Body of pancreas (tissue), 4 donors: ENCODE measurements around the gene TAS2R60. TPM values are rescaled to one million over a fixed set of nuclear protein-coding genes. Genes with fewer than 3 reads are reported as not detected.
A peak's percentile ranks its signal among the peaks of the same experiment; 100 is the strongest.

ENCODE experiments used
- ATAC-seq: fragments of 150-250 bp; one replicate; pipeline ENCODE4 v1.9.1; 2016
- DNase-seq, 4 donors: peaks; one replicate each; pipeline ENCODE4 v3.0.0-alpha.2; 2019
- H3K27ac ChIP-seq, 4 donors: fragments of 200-600 bp; sonication (generic); 1 replicate in 3 of 4; 2 replicates in 1 of 4; pipeline versions ENCODE4 v1.5.1 to v1.6.1; 2016 to 2019; ENCODE audit warnings: mild to moderate bottlenecking in 1 of 4, mixed read lengths in 1 of 4, moderate library complexity in 1 of 4
- H3K27me3 ChIP-seq, 2 donors: fragments of 200-600 bp; sonication (generic); one replicate each; pipeline ENCODE4 v1.6.0; 2016; ENCODE audit warnings: mild to moderate bottlenecking in 1 of 2
- H3K36me3 ChIP-seq, 2 donors: fragments of 200-600 bp; sonication (generic); replicated peaks in 1 of 2; 2 replicates each; pipeline ENCODE4 v1.5.1; 2016; ENCODE audit warnings: low read depth in 2 of 2; ENCODE audit not compliant: insufficient read depth in 1 of 2
- H3K4me1 ChIP-seq: fragments of 200-600 bp; sonication (generic); one replicate; pipeline ENCODE4 v1.6.0; 2016
- H3K4me3 ChIP-seq, 2 donors: fragments of 200-600 bp; sonication (generic); 1 replicate in 1 of 2; 2 replicates in 1 of 2; pipeline ENCODE4 v1.5.1; 2016 to 2019
- H3K9me3 ChIP-seq, 3 donors: fragments of 200-600 bp; sonication (generic); 1 replicate in 2 of 3; 2 replicates in 1 of 3; pipeline ENCODE4 v1.5.1; 2016
- CTCF ChIP-seq, 7 experiments: fragments of 450-650 bp in 4 of 7; fragments of 200-600 bp in 3 of 7; sonication (generic) in 3 of 7; IDR thresholded peaks; one replicate each; pipeline ENCODE4 v1.5.1; 2016 to 2019; ENCODE audit warnings: antibody characterized with exemption in 7 of 7
- POLR2A ChIP-seq, 3 donors: fragments of 450-650 bp; IDR thresholded peaks; one replicate each; pipeline ENCODE4 v1.6.1; 2016; ENCODE audit warnings: antibody characterized with exemption in 3 of 3, mild to moderate bottlenecking in 2 of 3
- WGBS, 2 donors: methylation state at CpG; one replicate each; pipeline ENCODE4 v1.1.5; 2017; 5-methylcytosine and 5-hydroxymethylcytosine counted together
- intact Hi-C: fragments of 100-400 bp; cut with DNase I; formaldehyde crosslinking; loops from one replicate; pipeline ENCODE4 v1.15.1; 2023
- total RNA-seq, 2 donors: library from RNA; depleted of rRNA; stranded (reverse); fragments of >200 nt; gene quantifications; one replicate each; pipeline ENCODE4 v1.1.0, GENCODE V29; 2016

TAS2R60 gene
- total RNA-seq, 2 donors from 2014 or later, result not detected

- ATAC-seq (no peak), DNase-seq (peak in 1 of 4 donors; percentile 4)
- Histone ChIP-seq H3K4me3 (no peak overlapping the region), H3K4me1 (no peaks in the 10 kb centered on the region), H3K27me3 (no peaks in the 10 kb centered on the region), H3K9me3 (no peaks in the 10 kb centered on the region), H3K27ac (no peak overlapping the region), H3K36me3 (no peaks in the 10 kb centered on the region)
- WGBS, 2 donors, result 72 to 81% methylated on average over 3 of the region's 3 CpGs
- intact Hi-C loops, result no loop called here
- TF ChIP-seq POLR2A (IDR thresholded peaks at IDR 0.05) (no peak), CTCF (IDR thresholded peaks at IDR 0.05) (no peak)
Measured at GRCh38 chr7:143458263-143458662, 15.0 kb downstream of the TAS2R60 start.

- Histone ChIP-seq H3K4me1 (no peaks in the 10 kb centered on the region), H3K27me3 (no peaks in the 10 kb centered on the region), H3K4me3 (no peak overlapping the region), H3K36me3 (no peaks in the 10 kb centered on the region), H3K27ac (no peak overlapping the region), H3K9me3 (no peaks in the 10 kb centered on the region)
- ATAC-seq, result no peak
- DNase-seq, result no peak
- intact Hi-C loops, result no loop called here
- whole genome bisulfite sequencing, 2 donors, result 43 to 46% methylated on average over 3 of the region's 3 CpGs
- TF ChIP-seq CTCF (IDR thresholded peaks at IDR 0.05) (no peak), POLR2A (IDR thresholded peaks at IDR 0.05) (no peak)
Measured at GRCh38 chr7:143458681-143459080, 15.4 kb downstream of the TAS2R60 start.

GRCh38 chr7:143459359-143459758, 16.1 kb downstream of the TAS2R60 start:
- ATAC-seq (no peak), DNase-seq (no peak)
- 75 to 88% methylated on average over 1 of the region's 1 CpG for WGBS, 2 donors

GRCh38 chr7:143460271-143460979, 17.2 kb downstream of the TAS2R60 start:
- no peak overlapping the region for H3K27ac ChIP-seq
- intact Hi-C loops, result no loop called here
- TF ChIP-seq CTCF (IDR thresholded peaks at IDR 0.05), result no peak
- no peak for TF ChIP-seq POLR2A (IDR thresholded peaks at IDR 0.05)
- no peaks in the 10 kb centered on the region for H3K4me1 ChIP-seq
- no peaks in the 10 kb centered on the region for H3K9me3 ChIP-seq
- DNase-seq (no peak), ATAC-seq (no peak)
- 51 to 57% methylated on average over 4 of the region's 4 CpGs for WGBS, 2 donors
- H3K36me3 ChIP-seq, result no peaks in the 10 kb centered on the region
- H3K27me3 ChIP-seq, result no peaks in the 10 kb centered on the region
- no peak overlapping the region for H3K4me3 ChIP-seq

More at GRCh38 chr7:143459359-143459758, 16.1 kb downstream of the TAS2R60 start:
- H3K27me3 ChIP-seq, result no peaks in the 10 kb centered on the region
- H3K36me3 ChIP-seq, result no peaks in the 10 kb centered on the region
- no peaks in the 10 kb centered on the region for H3K9me3 ChIP-seq
- no peak overlapping the region for H3K4me3 ChIP-seq
- TF ChIP-seq CTCF (IDR thresholded peaks at IDR 0.05), result no peak
- no peak for TF ChIP-seq POLR2A (IDR thresholded peaks at IDR 0.05)
- intact Hi-C loops, result no loop called here
- H3K27ac ChIP-seq, result no peak overlapping the region
- no peaks in the 10 kb centered on the region for H3K4me1 ChIP-seq

GRCh38 chr7:143462045-143462444, 18.8 kb downstream of the TAS2R60 start:
- no peak overlapping the region for H3K4me3 ChIP-seq
- intact Hi-C loops, result no loop called here
- ATAC-seq (no peak), DNase-seq (no peak)
- no peaks in the 10 kb centered on the region for H3K27me3 ChIP-seq
- no peaks in the 10 kb centered on the region for H3K36me3 ChIP-seq
- H3K27ac ChIP-seq, result no peak overlapping the region
- TF ChIP-seq CTCF (IDR thresholded peaks at IDR 0.05), result no peak
- TF ChIP-seq POLR2A (IDR thresholded peaks at IDR 0.05), result no peak
- H3K4me1 ChIP-seq, result no peaks in the 10 kb centered on the region
- H3K9me3 ChIP-seq, result no peaks in the 10 kb centered on the region
- WGBS, 2 donors, result 77 to 82% methylated on average over 3 of the region's 3 CpGs
